SK-N-SH (cell line): ENCODE measurements around the gene PIP4K2C. TPM values are rescaled to one million over a fixed set of nuclear protein-coding genes. Genes with fewer than 3 reads are reported as not detected.

Experiments used
- CTCF ChIA-PET: fragments of 300-600, 350-600 bp; formaldehyde crosslinking; extraction: SDS; loops from one replicate; lab custom pipeline; 2021; lab: Yijun Ruan, JAX
- POLR2A ChIA-PET: fragments of 350-600 bp; sonication (Branson Sonifier 250); formaldehyde crosslinking; extraction: SDS; loops from one replicate; lab custom pipeline; 2020; ENCODE audit warnings: antibody characterized with exemption, inconsistent platforms; lab: Yijun Ruan, JAX
- DNase-seq: peaks from one replicate; pipeline ENCODE4 v3.0.0; 2012
- H2AFZ ChIP-seq: fragments of 200-600 bp; sonication (generic); 2 replicates; pipeline ENCODE4 v1.8.1; 2016; ENCODE audit warnings: antibody characterized with exemption, mild to moderate bottlenecking, low read depth
- H3F3A ChIP-seq: fragments of 200-600 bp; sonication (generic); replicated peaks from 2 replicates; pipeline ENCODE3; 2016; ENCODE audit warnings: antibody characterized with exemption, mild to moderate bottlenecking; ENCODE audit not compliant: insufficient read depth
- H3K27ac ChIP-seq, 2 experiments: fragments of 200-500 bp in 1 of 2; fragments of 200-600 bp in 1 of 2; sonication (Bioruptor generic) in 1 of 2; sonication (generic), shearing (Covaris generic) in 1 of 2; 2 replicates each; pipeline versions ENCODE4 v1.5.1 to v1.6.1; 2014 to 2016; ENCODE audit warnings: low read depth in 2 of 2, inconsistent platforms in 1 of 2, low read length in 1 of 2, mild to moderate bottlenecking in 1 of 2, mixed read lengths in 1 of 2
- H3K27me3 ChIP-seq: fragments of 200-600 bp; sonication (generic), shearing (Covaris generic); 2 replicates; pipeline ENCODE4 v1.6.1; 2016; ENCODE audit warnings: mixed run types; ENCODE audit not compliant: insufficient read depth
- H3K36me3 ChIP-seq, 2 experiments: fragments of 200-500 bp in 1 of 2; fragments of 200-600 bp in 1 of 2; sonication (Bioruptor generic) in 1 of 2; sonication (generic) in 1 of 2; replicated peaks in 1 of 2; 2 replicates each; pipeline versions ENCODE3 to v1.5.1; 2014 to 2016; ENCODE audit warnings: low read length in 1 of 2, mild to moderate bottlenecking in 1 of 2; ENCODE audit not compliant: insufficient read depth in 2 of 2, control insufficient read depth in 1 of 2
- H3K4me1 ChIP-seq, 2 experiments: fragments of 200-500 bp in 1 of 2; fragments of 200-600 bp in 1 of 2; sonication (Bioruptor generic) in 1 of 2; sonication (generic), shearing (Covaris generic) in 1 of 2; 2 replicates each; pipeline versions ENCODE4 v1.5.1 to v1.6.1; 2014 to 2016; ENCODE audit warnings: low read depth in 1 of 2, low read length in 1 of 2, mixed run types in 1 of 2; ENCODE audit not compliant: insufficient read depth in 2 of 2, control insufficient read depth in 1 of 2
- H3K4me2 ChIP-seq: fragments of 200-600 bp; sonication (generic), shearing (Covaris generic); 2 replicates; pipeline ENCODE4 v1.6.1; 2017; ENCODE audit warnings: mixed run types
- H3K4me3 ChIP-seq, 2 experiments: fragments of 200-500 bp in 1 of 2; fragments of 200-600 bp in 1 of 2; sonication (Bioruptor generic) in 1 of 2; sonication (generic), shearing (Covaris generic) in 1 of 2; 2 replicates each; pipeline versions ENCODE4 v1.5.1 to v1.8.1; 2014 to 2016; ENCODE audit warnings: low read depth in 2 of 2, inconsistent platforms in 1 of 2, low read length in 1 of 2, mild to moderate bottlenecking in 1 of 2, mixed read lengths in 1 of 2, moderate library complexity in 1 of 2
- H3K79me2 ChIP-seq: fragments of 200-600 bp; sonication (generic); 2 replicates; pipeline ENCODE4 v1.8.1; 2017; ENCODE audit warnings: mild to moderate bottlenecking; ENCODE audit not compliant: insufficient read depth
- H3K9ac ChIP-seq: fragments of 200-600 bp; sonication (generic); 2 replicates; pipeline ENCODE4 v1.6.1; 2017; ENCODE audit warnings: mixed run types
- H3K9me2 ChIP-seq: fragments of 200-600 bp; sonication (generic); 2 replicates; pipeline ENCODE4 v1.6.1; 2017; ENCODE audit warnings: mixed run types
- H3K9me3 ChIP-seq: fragments of 200-600 bp; sonication (generic); 2 replicates; pipeline ENCODE4 v1.6.1; 2017; ENCODE audit warnings: mixed run types, mild to moderate bottlenecking, moderate library complexity
- H4K20me1 ChIP-seq: fragments of 200-600 bp; sonication (generic); 2 replicates; pipeline ENCODE4 v1.6.1; 2017; ENCODE audit warnings: mild to moderate bottlenecking, mixed run types; ENCODE audit not compliant: insufficient read depth
- EZH2phosphoT487 ChIP-seq: fragments of 200-600 bp; sonication (generic); IDR thresholded peaks from 2 replicates; pipeline ENCODE4 v1.6.1; 2017; ENCODE audit warnings: low read depth, mixed run types, mild to moderate bottlenecking, antibody characterized with exemption, moderate library complexity, borderline replicate concordance
- GATA2 ChIP-seq: sonication (generic); formaldehyde crosslinking; IDR thresholded peaks from 2 replicates; pipeline ENCODE4 v1.5.0; 2020; ENCODE audit warnings: mild to moderate bottlenecking, missing genetic modification reagents
- JUND ChIP-seq: IDR thresholded peaks from 2 replicates; pipeline ENCODE4 v1.4.0; 2012
- MEF2A ChIP-seq: IDR thresholded peaks from 2 replicates; pipeline ENCODE4 v1.4.0; 2012; ENCODE audit warnings: low read depth, borderline replicate concordance
- NRF1 ChIP-seq: IDR thresholded peaks from 2 replicates; pipeline ENCODE4 v1.6.1; 2012; ENCODE audit warnings: low read depth, mild to moderate bottlenecking, low read length
- PBX3 ChIP-seq: IDR thresholded peaks from 2 replicates; pipeline ENCODE4; 2012
- RCOR1 ChIP-seq: fragments of 150-350 bp; IDR thresholded peaks from 2 replicates; pipeline ENCODE4 v1.6.1; 2017; ENCODE audit warnings: antibody characterized with exemption, low read length
- REST ChIP-seq: IDR thresholded peaks from 2 replicates; pipeline ENCODE4 v1.6.1; 2012; ENCODE audit warnings: mild to moderate bottlenecking, low read depth, low read length, moderate library complexity
- TAF1 ChIP-seq: IDR thresholded peaks from 2 replicates; pipeline ENCODE4 v1.6.1; 2012; ENCODE audit warnings: low read depth, mild to moderate bottlenecking, low read length, moderate library complexity, borderline replicate concordance
- TCF12 ChIP-seq: IDR thresholded peaks from 2 replicates; pipeline ENCODE4 v1.4.0; 2012
- USF1 ChIP-seq: IDR thresholded peaks from 2 replicates; pipeline ENCODE4 v1.4.0; 2012; ENCODE audit warnings: low read depth, borderline replicate concordance
- USF2 ChIP-seq: fragments of 150-350 bp; IDR thresholded peaks from 2 replicates; pipeline ENCODE4 v1.6.1; 2017; ENCODE audit warnings: antibody characterized with exemption, low read length, low read depth, borderline replicate concordance
- WGBS: methylation state at CpG from one replicate; pipeline ENCODE4 v1.1.6; 2017; ENCODE audit warnings: low lambda C conversion rate; 5-methylcytosine and 5-hydroxymethylcytosine counted together
- polyA plus RNA-seq, 3 experiments: library from polyadenylated mRNA; depleted of rRNA; stranded (reverse); fragments of >200 nt; gene quantifications; 2 replicates each; pipeline ENCODE4 v1.2.3, GENCODE V29; 2012

The PIP4K2C gene
- polyA plus RNA-seq, 1 of the 3 experiments (the other 2 are of a cell fraction), result 34.2 TPM

- H3K27ac ChIP-seq, result no peak overlapping the region
- ChIA-PET POLR2A (no interaction called here), CTCF (interaction anchor here (0.8 to 7.6 kb wide), 7 partner anchors 9 to 155 kb away, joined by 4 to 298 read pairs (median 85); partner anchors contain the start of genes B4GALNT1 and PIP4K2C)
- H3K36me3 ChIP-seq, result peaks cover 35 to 84% of the 10 kb centered on the region in 2 experiments
- no peaks in the 10 kb centered on the region for H3K79me2 ChIP-seq
- H4K20me1 ChIP-seq, result no peaks in the 10 kb centered on the region
- H3F3A ChIP-seq, result no peaks in the 10 kb centered on the region
- no peaks in the 10 kb centered on the region for H3K27me3 ChIP-seq
- no peak for DNase-seq
- H3K4me1 ChIP-seq, result no peaks in the 10 kb centered on the region
- no peak for TF ChIP-seq RCOR1
- TF ChIP-seq GATA2 (CRISPR knock-in tag), result no peak
- no peak for TF ChIP-seq JUND
- no peak for TF ChIP-seq REST
- no peak for TF ChIP-seq MEF2A
- TF ChIP-seq TAF1, result no peak
- no peak for TF ChIP-seq USF1
- no peak for TF ChIP-seq EZH2phosphoT487
- no peak for TF ChIP-seq USF2
- no peak for TF ChIP-seq NRF1
- no peak for TF ChIP-seq TCF12
- TF ChIP-seq PBX3, result no peak
- 88% methylated on average over 8 of the region's 8 CpGs for WGBS
- no peak overlapping the region for H2AFZ ChIP-seq
- no peaks in the 10 kb centered on the region for H3K9me2 ChIP-seq
- H3K9me3 ChIP-seq, result no peaks in the 10 kb centered on the region
- no peak overlapping the region for H3K4me2 ChIP-seq
- H3K4me3 ChIP-seq, result no peak overlapping the region
- no peak overlapping the region for H3K9ac ChIP-seq
These were observed 11.1 kb upstream of the PIP4K2C start for GRCh38 chr12:57579677-57580465.
